B cell (primary cell): ENCODE results near the gene ZNF532. TPM values are rescaled to one million over a fixed set of nuclear protein-coding genes. Genes with fewer than 3 reads are reported as not detected.

Source experiments
- ATAC-seq: fragments of 200-7000 bp; cut with Tn5 transposase; one replicate; pipeline ENCODE4 v1.10.0; 2021; ENCODE audit warnings: low read depth, mild to moderate bottlenecking, moderate number of reproducible peaks, moderate library complexity
- CTCF ChIA-PET: fragments of 350-600 bp; sonication (Branson Sonifier 250); formaldehyde crosslinking; loops from one replicate; lab custom pipeline; 2021; ENCODE audit warnings: antibody characterized with exemption, inconsistent platforms; lab: Charles Lee
- POLR2A ChIA-PET: fragments of 350-600 bp; sonication (Branson Sonifier 250); formaldehyde crosslinking; loops from one replicate; lab custom pipeline; 2021; ENCODE audit warnings: antibody characterized with exemption; lab: Charles Lee
- DNase-seq: peaks from one replicate; pipeline ENCODE4 v3.0.0; 2013
- H2AFZ ChIP-seq: 2 replicates; pipeline ENCODE4 v1.6.1; 2012; ENCODE audit warnings: mild to moderate bottlenecking, low read depth, low read length; ENCODE audit not compliant: insufficient read depth, poor library complexity, severe bottlenecking
- H3K27ac ChIP-seq, 2 donors: 1 replicate in 1 of 2; 2 replicates in 1 of 2; pipeline ENCODE4 v1.5.1; 2012 to 2013; ENCODE audit warnings: low read length in 2 of 2, mild to moderate bottlenecking in 2 of 2, moderate library complexity in 1 of 2
- H3K27me3 ChIP-seq, 4 experiments: fragments of 200-600 bp in 1 of 4; sonication (generic) in 1 of 4; replicated peaks in 1 of 4; 1 replicate in 2 of 4; 2 replicates in 2 of 4; pipeline versions ENCODE4 v1.6.1 to v1.7.0; 2013 to 2016; ENCODE audit warnings: low read length in 3 of 4, mild to moderate bottlenecking in 2 of 4, mixed read lengths in 1 of 4, moderate library complexity in 1 of 4; ENCODE audit not compliant: insufficient read depth in 4 of 4, control insufficient read depth in 3 of 4; ENCODE audit errors: control extremely low read depth in 1 of 4
- H3K36me3 ChIP-seq, 2 experiments: replicated peaks in 1 of 2; 1 replicate in 1 of 2; 2 replicates in 1 of 2; pipeline versions ENCODE4 v1.6.1 to v1.7.1; 2013; ENCODE audit warnings: low read length in 1 of 2; ENCODE audit not compliant: insufficient read depth in 2 of 2, control insufficient read depth in 1 of 2; ENCODE audit errors: control extremely low read depth in 1 of 2, extremely low read depth in 1 of 2
- H3K4me1 ChIP-seq, 2 donors: fragments of 200-600 bp in 1 of 2; sonication (generic) in 1 of 2; 1 replicate in 1 of 2; 2 replicates in 1 of 2; pipeline versions ENCODE4 v1.5.1 to v1.6.1; 2013 to 2017; ENCODE audit warnings: low read length in 2 of 2; ENCODE audit not compliant: control insufficient read depth in 2 of 2, insufficient read depth in 2 of 2
- H3K4me2 ChIP-seq: replicated peaks from 2 replicates; pipeline ENCODE3; 2012; ENCODE audit warnings: mild to moderate bottlenecking, low read depth, low read length; ENCODE audit not compliant: poor library complexity, severe bottlenecking
- H3K4me3 ChIP-seq, 5 experiments: fragments of 200-600 bp in 1 of 5; sonication (generic) in 1 of 5; 1 replicate in 3 of 5; 2 replicates in 2 of 5; pipeline versions ENCODE4 v1.5.1 to v1.7.0; 2011 to 2016; ENCODE audit warnings: low read length in 4 of 5, mild to moderate bottlenecking in 4 of 5, low read depth in 2 of 5, control low read depth in 1 of 5, moderate library complexity in 1 of 5; ENCODE audit not compliant: insufficient read depth in 1 of 5; ENCODE audit errors: control extremely low read depth in 1 of 5, extremely low read depth in 1 of 5
- H3K79me2 ChIP-seq: fragments of 200-600 bp; sonication (generic); one replicate; pipeline ENCODE4 v1.6.0; 2016; ENCODE audit warnings: low read length; ENCODE audit not compliant: control insufficient read depth, insufficient read depth
- H3K9ac ChIP-seq: fragments of 200-600 bp; sonication (generic); 2 replicates; pipeline ENCODE4 v1.6.1; 2017; ENCODE audit warnings: mild to moderate bottlenecking, low read length, moderate library complexity
- H3K9me3 ChIP-seq, 3 donors: one replicate each; pipeline versions ENCODE4 v1.6.1 to v1.7.1; 2013; ENCODE audit warnings: low read length in 2 of 3; ENCODE audit not compliant: control insufficient read depth in 2 of 3, insufficient read depth in 1 of 3; ENCODE audit errors: control extremely low read depth in 1 of 3
- H4K20me1 ChIP-seq: 2 replicates; pipeline ENCODE4 v1.6.0; 2012; ENCODE audit warnings: mild to moderate bottlenecking, low read length; ENCODE audit not compliant: insufficient read depth, control insufficient read depth, poor library complexity, severe bottlenecking
- H3K27ac Mint-ChIP-seq: one replicate; pipeline ENCODE4 v1.8.0; 2021; ENCODE audit warnings: mixed read lengths
- H3K27me3 Mint-ChIP-seq: one replicate; pipeline ENCODE4 v1.8.0; 2021; ENCODE audit warnings: mixed read lengths
- H3K4me1 Mint-ChIP-seq: one replicate; pipeline ENCODE4 v1.8.0; 2021; ENCODE audit warnings: mixed read lengths
- H3K4me3 Mint-ChIP-seq: one replicate; pipeline ENCODE4 v1.8.0; 2021; ENCODE audit warnings: mixed read lengths
- H3K9me3 Mint-ChIP-seq: one replicate; pipeline ENCODE4 v1.8.0; 2022; ENCODE audit warnings: mixed read lengths; ENCODE audit not compliant: insufficient read depth
- CTCF ChIP-seq: fragments of 200-600 bp; IDR thresholded peaks from one replicate; pipeline ENCODE4 v1.8.0; 2022; ENCODE audit warnings: antibody characterized with exemption, mild to moderate bottlenecking
- EZH2 ChIP-seq: IDR thresholded peaks from 2 replicates; pipeline ENCODE4 v1.6.1; 2012; ENCODE audit warnings: borderline replicate concordance, low read depth, mild to moderate bottlenecking, moderate library complexity, low read length; ENCODE audit not compliant: insufficient read depth, poor library complexity, severe bottlenecking
- WGBS: methylation state at CpG from one replicate; pipeline ENCODE4 v1.1.5; 2013; ENCODE audit warnings: missing lambda C conversion rate; ENCODE audit not compliant: insufficient coverage; 5-methylcytosine and 5-hydroxymethylcytosine counted together
- intact Hi-C: fragments of 100-400 bp; cut with micrococcal nuclease; formaldehyde crosslinking; loops from one replicate; pipeline ENCODE4 v1.10.0; 2022
- polyA plus RNA-seq: library from polyadenylated mRNA; depleted of rRNA; stranded (reverse); fragments of >200 nt; gene quantifications from 2 replicates; pipeline ENCODE4 v1.2.3, GENCODE V29; 2012
- total RNA-seq, 2 donors: library from RNA; stranded (reverse); fragments of 120-200 nt in 1 of 2; gene quantifications; 1 replicate in 1 of 2; 2 replicates in 1 of 2; pipeline versions ENCODE4 v1.2.3 to v1.2.4, GENCODE V29; 2013 to 2022

Gene ZNF532
- total and polyA plus RNA-seq, 2 donors (not counting 1 experiment from before 2014, with no cell fraction given): 58.2 to 104 TPM

GRCh38 chr18:58922995-58923394 is 58.3 kb downstream of the ZNF532 start:
- H3K79me2 ChIP-seq: peaks cover 74% of the 10 kb centered on the region
- H3K4me1 ChIP-seq: no peaks in the 10 kb centered on the region
- no peak overlapping the region for H3K4me3 ChIP-seq
- H3K27me3 ChIP-seq: no peaks in the 10 kb centered on the region
- H4K20me1 ChIP-seq: peaks cover 5% of the 10 kb centered on the region
- H2AFZ ChIP-seq: no peak overlapping the region
- H3K27ac ChIP-seq: no peak overlapping the region
- TF ChIP-seq EZH2 (no peak), CTCF (no peak)
- H3K4me2 ChIP-seq: no peak overlapping the region
- ATAC-seq (no peak), DNase-seq (no peak)
- intact Hi-C loops: no loop called here
- Mint-ChIP-seq H3K4me1 (peaks cover 12% of the 10 kb centered on the region), H3K27me3 (no peaks in the 10 kb centered on the region), H3K9me3 (no peaks in the 10 kb centered on the region), H3K4me3 (no peak overlapping the region), H3K27ac (peak overlapping the region; percentile 59)
- CTCF ChIA-PET: no interaction called here
- POLR2A ChIA-PET: no interaction called here
- WGBS: 97% methylated on average over 7 of the region's 10 CpGs
- H3K9me3 ChIP-seq: peaks cover 0 to 8% (median 5%) of the 10 kb centered on the region in 3 donors
- peaks cover 0 to 20% of the 10 kb centered on the region in 2 experiments for H3K36me3 ChIP-seq
- no peak overlapping the region for H3K9ac ChIP-seq

DNA sequence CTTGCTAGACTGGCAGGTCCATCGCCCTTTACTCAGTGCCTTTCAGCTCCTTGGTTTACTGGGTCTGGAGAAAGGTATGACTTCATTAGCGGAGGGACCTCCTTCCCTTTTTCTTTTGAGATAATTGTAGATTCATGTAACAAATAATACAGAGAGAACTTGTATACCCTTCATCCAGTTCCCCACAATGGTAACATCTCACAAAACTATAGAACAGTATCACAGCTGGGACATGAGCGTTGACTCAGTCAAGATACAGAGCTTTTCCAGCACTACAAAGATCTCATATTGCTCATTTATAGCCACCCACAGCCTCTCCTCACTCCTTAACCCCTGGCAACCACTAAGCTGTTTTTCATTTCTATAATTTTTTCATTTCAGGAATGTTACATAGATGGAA is 59.8 kb downstream of the ZNF532 start:
- peaks cover 0 to 8% (median 5%) of the 10 kb centered on the region in 3 donors for H3K9me3 ChIP-seq
- H4K20me1 ChIP-seq: peaks cover 5% of the 10 kb centered on the region
- H3K27ac Mint-ChIP-seq: peak overlapping the region; percentile 26
- peaks cover 4 to 5% of the 10 kb centered on the region in 2 donors for H3K4me1 ChIP-seq
- DNase-seq: no peak
- H3K4me2 ChIP-seq: no peak overlapping the region
- WGBS: 100% methylated on average over 1 of the region's 3 CpGs
- ATAC-seq: no peak
- no peak for TF ChIP-seq CTCF
- no peak for TF ChIP-seq EZH2
- no peak overlapping the region for H3K4me3 ChIP-seq
- no peaks in the 10 kb centered on the region for H3K27me3 Mint-ChIP-seq
- peaks cover 24% of the 10 kb centered on the region for H3K4me1 Mint-ChIP-seq
- no peaks in the 10 kb centered on the region for H3K9me3 Mint-ChIP-seq
- no peak overlapping the region for H3K9ac ChIP-seq
- no peaks in the 10 kb centered on the region for H3K27me3 ChIP-seq
- H3K36me3 ChIP-seq: peaks cover 0 to 7% of the 10 kb centered on the region in 2 experiments
- H3K4me3 Mint-ChIP-seq: no peak overlapping the region
- ChIA-PET CTCF (interaction anchor here (1.1 kb wide), 1 partner anchor 160 kb away, joined by 4 read pairs; no protein-coding TSS in a partner anchor), POLR2A (interaction anchor here (0.6 kb wide), 1 partner anchor 87 kb away, joined by 3 read pairs; no protein-coding TSS in a partner anchor)
- H2AFZ ChIP-seq: no peak overlapping the region
- peaks cover 70% of the 10 kb centered on the region for H3K79me2 ChIP-seq
- intact Hi-C loops: no loop called here
- H3K27ac ChIP-seq: no peak overlapping the region
